Coronary artery (tissue), 2 donors: Measurements from ENCODE around the gene YTHDC1.

ENCODE experiments used
- DNase-seq: peaks from one replicate; pipeline ENCODE4 v3.0.0-alpha.2; 2017; ENCODE audit warnings: low spot score
- H3K27ac ChIP-seq, 2 donors: fragments of 200-600 bp; sonication (generic); one replicate each; pipeline ENCODE4 v1.5.1; 2016 to 2019
- H3K4me3 ChIP-seq: fragments of 200-600 bp; sonication (generic); 2 replicates; pipeline ENCODE4 v1.5.1; 2016; ENCODE audit warnings: mild to moderate bottlenecking, moderate library complexity
- TF ChIP-seq, protein P1 (sequence below): fragments of 200-600 bp; sonication (generic); IDR thresholded peaks from one replicate; pipeline ENCODE4 v1.5.1; 2019; ENCODE audit warnings: antibody characterized with exemption

Gene YTHDC1

DNA sequence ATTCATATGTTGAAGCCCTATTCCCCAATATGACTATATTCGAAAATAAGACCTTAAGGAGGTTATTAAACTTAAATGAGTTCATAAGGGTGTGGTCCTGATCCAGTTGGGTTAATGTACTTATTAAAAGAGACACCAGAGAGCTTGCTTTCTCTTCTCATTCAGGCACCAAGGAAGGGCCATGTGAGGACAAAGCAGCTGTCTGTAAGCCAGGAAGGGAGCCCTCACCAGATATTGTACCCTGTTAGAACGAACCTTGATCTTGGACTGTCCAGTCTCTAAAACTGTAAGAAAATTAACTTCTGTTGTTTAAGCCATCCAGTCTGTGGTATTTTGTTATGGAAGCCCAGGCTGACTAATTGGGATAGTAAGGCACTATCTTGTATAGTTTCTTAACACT lies 9.1 kb upstream of the YTHDC1 start:
- TF ChIP-seq, protein P1, sequence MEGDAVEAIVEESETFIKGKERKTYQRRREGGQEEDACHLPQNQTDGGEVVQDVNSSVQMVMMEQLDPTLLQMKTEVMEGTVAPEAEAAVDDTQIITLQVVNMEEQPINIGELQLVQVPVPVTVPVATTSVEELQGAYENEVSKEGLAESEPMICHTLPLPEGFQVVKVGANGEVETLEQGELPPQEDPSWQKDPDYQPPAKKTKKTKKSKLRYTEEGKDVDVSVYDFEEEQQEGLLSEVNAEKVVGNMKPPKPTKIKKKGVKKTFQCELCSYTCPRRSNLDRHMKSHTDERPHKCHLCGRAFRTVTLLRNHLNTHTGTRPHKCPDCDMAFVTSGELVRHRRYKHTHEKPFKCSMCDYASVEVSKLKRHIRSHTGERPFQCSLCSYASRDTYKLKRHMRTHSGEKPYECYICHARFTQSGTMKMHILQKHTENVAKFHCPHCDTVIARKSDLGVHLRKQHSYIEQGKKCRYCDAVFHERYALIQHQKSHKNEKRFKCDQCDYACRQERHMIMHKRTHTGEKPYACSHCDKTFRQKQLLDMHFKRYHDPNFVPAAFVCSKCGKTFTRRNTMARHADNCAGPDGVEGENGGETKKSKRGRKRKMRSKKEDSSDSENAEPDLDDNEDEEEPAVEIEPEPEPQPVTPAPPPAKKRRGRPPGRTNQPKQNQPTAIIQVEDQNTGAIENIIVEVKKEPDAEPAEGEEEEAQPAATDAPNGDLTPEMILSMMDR: no peak
- no peak overlapping the region for H3K4me3 ChIP-seq
- no peak for DNase-seq

DNA sequence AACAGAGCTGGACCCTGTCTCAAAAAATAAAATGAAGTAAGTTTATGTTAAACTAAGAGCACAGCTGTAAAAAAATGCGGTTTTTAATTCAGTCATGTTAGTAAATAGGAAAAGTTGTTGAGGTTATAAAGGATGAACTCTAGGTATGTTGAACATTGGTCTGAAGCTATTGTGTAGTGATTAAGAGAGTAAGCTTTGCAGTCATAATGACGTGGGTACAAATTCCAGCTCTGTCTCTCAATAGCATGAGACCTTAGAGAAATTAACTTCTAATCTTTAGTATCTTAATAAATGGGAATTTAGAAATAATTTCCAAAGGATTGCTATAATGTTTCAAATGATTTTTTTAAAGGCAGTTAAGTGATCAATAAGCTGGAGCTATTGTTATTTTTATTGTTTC lies 2.9 kb upstream of the YTHDC1 start:
- TF ChIP-seq, protein P1: no peak
- DNase-seq: no peak
- Histone ChIP-seq H3K4me3 (no peak overlapping the region), H3K27ac (no peak overlapping the region)

More for the DNA sequence above, 9.1 kb upstream of the YTHDC1 start:
- no peak overlapping the region for H3K27ac ChIP-seq

DNA sequence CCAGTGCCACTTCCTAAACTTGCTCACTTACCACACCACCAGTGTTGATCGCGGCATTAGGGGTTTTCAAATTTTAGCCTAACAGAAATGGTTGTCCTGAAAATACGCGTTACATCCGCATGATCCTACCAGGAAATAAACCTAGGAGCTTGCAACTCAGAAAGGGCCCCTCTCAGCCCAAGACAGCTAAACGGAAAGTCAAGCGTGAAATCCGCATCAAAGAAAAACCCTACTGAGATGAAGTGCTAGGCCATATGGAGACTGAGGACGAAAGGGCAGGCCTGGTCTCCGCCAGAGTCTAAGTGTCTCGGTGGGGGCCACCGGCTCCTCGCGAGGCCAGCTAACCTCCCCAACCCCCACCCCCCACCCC lies 626 bp downstream of the YTHDC1 start:
- H3K4me3 ChIP-seq: peak overlapping the region; percentile 85
- DNase-seq: no peak
- peak overlapping the region; percentile 95 to 97 for H3K27ac ChIP-seq
- TF ChIP-seq, protein P1: no peak

DNA sequence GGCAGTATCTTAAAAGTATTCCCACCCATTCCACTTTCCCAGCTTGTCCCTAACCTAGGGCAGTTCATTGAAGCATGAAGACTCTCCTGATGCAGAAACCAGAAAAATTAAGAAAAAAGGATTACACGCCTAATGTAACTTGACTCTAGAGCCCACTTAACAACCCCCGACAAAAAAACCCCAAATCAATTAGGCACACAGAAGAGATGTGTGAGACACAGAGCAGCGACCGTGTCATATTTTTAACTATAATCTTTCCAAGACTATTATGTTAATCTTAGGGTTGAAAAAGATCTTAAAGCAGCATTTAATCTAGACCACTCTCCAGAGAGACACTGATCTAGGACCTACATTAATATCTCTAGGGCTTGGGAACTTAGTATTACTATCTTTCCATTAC lies 1.3 kb downstream of the YTHDC1 start:
- TF ChIP-seq, protein P1: no peak
- DNase-seq: no peak
- peak overlapping the region; percentile 95 to 97 for H3K27ac ChIP-seq
- H3K4me3 ChIP-seq: peak overlapping the region; percentile 85

DNA sequence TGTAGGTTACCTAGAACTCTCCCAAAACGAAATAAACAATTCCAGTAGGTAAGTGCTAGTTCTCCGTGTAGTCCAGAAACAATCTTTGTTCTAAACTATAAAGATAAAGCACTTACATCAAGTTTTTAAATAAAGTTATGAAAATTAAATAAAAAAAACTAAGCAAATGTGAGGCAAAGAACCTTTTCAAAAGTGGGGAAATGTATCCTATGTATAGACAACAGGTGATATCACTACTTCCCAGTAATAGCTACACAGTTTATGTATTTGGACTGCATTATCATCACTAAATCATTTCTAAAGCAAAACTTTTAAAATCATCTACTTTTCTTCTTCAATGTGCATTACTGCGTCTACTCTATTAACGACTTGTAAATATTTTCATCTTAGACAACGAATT lies 2.0 kb downstream of the YTHDC1 start:
- Histone ChIP-seq H3K27ac (no peak overlapping the region), H3K4me3 (peak overlapping the region; percentile 85)
- TF ChIP-seq, protein P1: no peak
- no peak for DNase-seq

DNA sequence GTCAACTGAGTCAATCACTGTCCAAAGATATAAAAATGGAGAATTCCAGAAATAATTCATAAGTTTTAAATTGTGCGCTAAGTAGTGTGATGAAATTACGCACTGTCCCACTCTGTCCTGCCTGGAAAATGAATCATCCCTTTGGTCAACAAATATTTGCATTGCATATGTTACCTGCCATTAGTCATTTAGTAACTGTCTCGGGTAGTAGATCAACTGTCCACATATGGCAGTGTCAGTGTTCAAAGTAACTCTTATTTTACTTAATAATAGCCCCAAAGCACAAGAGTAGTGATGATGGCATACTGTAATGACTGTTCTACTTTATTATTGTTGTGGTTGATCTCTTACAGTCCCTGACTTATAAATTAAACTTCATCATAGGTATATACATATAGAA lies 3.4 kb downstream of the YTHDC1 start:
- TF ChIP-seq, protein P1: no peak
- Histone ChIP-seq H3K27ac (no peak overlapping the region), H3K4me3 (peak overlapping the region; percentile 32)
- DNase-seq: no peak

DNA sequence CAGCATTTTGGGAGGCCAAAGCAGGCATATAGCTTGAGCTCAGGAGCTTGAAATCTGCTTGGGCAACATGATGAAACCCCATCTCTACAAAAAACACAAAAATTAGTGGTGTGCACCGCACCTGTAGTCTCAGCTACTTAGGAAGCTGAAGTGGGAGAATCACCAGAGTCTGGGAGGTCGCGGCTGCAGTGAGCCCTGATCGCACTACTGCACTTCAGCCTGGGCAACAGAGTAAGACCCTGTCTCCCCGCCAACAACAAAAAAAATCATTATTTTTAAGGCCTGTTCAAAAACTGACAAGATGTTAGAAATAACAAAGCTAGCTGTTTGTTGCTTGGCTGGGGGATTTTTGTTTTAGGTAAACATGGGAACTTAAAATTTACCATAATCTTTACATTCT lies 5.1 kb downstream of the YTHDC1 start:
- DNase-seq: no peak
- Histone ChIP-seq H3K27ac (no peak overlapping the region), H3K4me3 (no peak overlapping the region)
- TF ChIP-seq, protein P1: no peak
